ENCODE results near the gene STK36.
A peak's percentile ranks its signal among the peaks of the same experiment; 100 is the strongest.

The STK36 gene

GRCh38 chr2:218733171-218734021 is 61.5 kb downstream of the STK36 start:
- H3K4ac ChIP-seq (ENCODE audit: low read depth in 1 of 2, low read length in 2 of 2) = peak overlapping the region; percentile 27 to 87
- peak overlapping the region; percentile 22 for H4K91ac ChIP-seq (ENCODE audit: low read length)
- H3K4me1 ChIP-seq (ENCODE audit: control insufficient read depth, insufficient read depth, low read depth, low read length) = peaks cover 3% of the 10 kb centered on the region
- H2BK12ac ChIP-seq (ENCODE audit: low read length in 2 of 2) = peak overlapping the region; percentile 2 to 97
- H2BK15ac ChIP-seq (ENCODE audit: low read depth, poor library complexity, severe bottlenecking) = no peak overlapping the region
- 92% methylated on average over 5 of the region's 6 CpGs for WGBS
- no peak overlapping the region for H3K27ac ChIP-seq (ENCODE audit: low read length, poor library complexity, severe bottlenecking)
- no peak overlapping the region for H3K4me3 ChIP-seq (ENCODE audit: insufficient read depth in 1 of 2, low read depth in 1 of 2, low read length in 2 of 2)
- peak overlapping the region; percentile 23 for H2AK5ac ChIP-seq (ENCODE audit: low read length, severe bottlenecking)
- H3K27me3 ChIP-seq (ENCODE audit: control insufficient read depth in 1 of 2, insufficient read depth in 1 of 2, low read length in 2 of 2) = no peaks in the 10 kb centered on the region
- H2AFZ ChIP-seq (ENCODE audit: low read depth, low read length) = no peak overlapping the region
- no peak overlapping the region for H2BK120ac ChIP-seq (ENCODE audit: low read depth, low read length)
- peak overlapping the region; percentile 31 to 84 for H3K18ac ChIP-seq (ENCODE audit: low read depth in 1 of 2, low read length in 2 of 2)
- DNase-seq = peak; percentile 87
- H3K36me3 ChIP-seq (ENCODE audit: control insufficient read depth in 1 of 2, insufficient read depth in 2 of 2, low read depth in 1 of 2, low read length in 2 of 2) = peaks cover 15 to 16% of the 10 kb centered on the region in 2 experiments
- no peaks in the 10 kb centered on the region for H3K9me3 ChIP-seq (ENCODE audit: control insufficient read depth, low read length)
- no peak overlapping the region for H3K23ac ChIP-seq (ENCODE audit: low read length in 2 of 2)
- peak overlapping the region in 1 of 2 experiments; percentile 92 for H3K14ac ChIP-seq (ENCODE audit: low read length in 2 of 2)
- H2BK5ac ChIP-seq (ENCODE audit: low read depth, low read length, poor library complexity, severe bottlenecking) = no peak overlapping the region
- no peak overlapping the region for H4K8ac ChIP-seq (ENCODE audit: low read length)
- H3K9ac ChIP-seq (ENCODE audit: low read length) = peak overlapping the region; percentile 80
- peaks cover 34% of the 10 kb centered on the region for H3K79me1 ChIP-seq (replicated peaks; ENCODE audit: low read length, poor library complexity, severe bottlenecking)
- H3K4me2 ChIP-seq (ENCODE audit: low read length, poor library complexity, severe bottlenecking) = no peak overlapping the region

- 96% methylated on average over 8 of the region's 8 CpGs for WGBS
- peak overlapping the region in 1 of 2 experiments; percentile 76 for H3K18ac ChIP-seq (ENCODE audit: low read depth in 1 of 2, low read length in 2 of 2)
- peak; percentile 25 for DNase-seq
- peaks cover 37% of the 10 kb centered on the region for H3K79me1 ChIP-seq (replicated peaks; ENCODE audit: low read length, poor library complexity, severe bottlenecking)
- peaks cover 3% of the 10 kb centered on the region for H3K4me1 ChIP-seq (ENCODE audit: control insufficient read depth, insufficient read depth, low read depth, low read length)
- H3K4me2 ChIP-seq (ENCODE audit: low read length, poor library complexity, severe bottlenecking) = no peak overlapping the region
- no peak overlapping the region for H4K8ac ChIP-seq (ENCODE audit: low read length)
- H2BK120ac ChIP-seq (ENCODE audit: low read depth, low read length) = no peak overlapping the region
- H2BK5ac ChIP-seq (ENCODE audit: low read depth, low read length, poor library complexity, severe bottlenecking) = no peak overlapping the region
- no peak overlapping the region for H3K27ac ChIP-seq (ENCODE audit: low read length, poor library complexity, severe bottlenecking)
- no peaks in the 10 kb centered on the region for H3K27me3 ChIP-seq (ENCODE audit: control insufficient read depth in 1 of 2, insufficient read depth in 1 of 2, low read length in 2 of 2)
- peaks cover 21 to 23% of the 10 kb centered on the region in 2 experiments for H3K36me3 ChIP-seq (ENCODE audit: control insufficient read depth in 1 of 2, insufficient read depth in 2 of 2, low read depth in 1 of 2, low read length in 2 of 2)
- H3K23ac ChIP-seq (ENCODE audit: low read length in 2 of 2) = no peak overlapping the region
- H2BK12ac ChIP-seq (ENCODE audit: low read length in 2 of 2) = peak overlapping the region in 1 of 2 experiments; percentile 64
- peak overlapping the region in 1 of 2 experiments; percentile 72 for H3K4ac ChIP-seq (ENCODE audit: low read depth in 1 of 2, low read length in 2 of 2)
- no peak overlapping the region for H3K4me3 ChIP-seq (ENCODE audit: insufficient read depth in 1 of 2, low read depth in 1 of 2, low read length in 2 of 2)
- no peaks in the 10 kb centered on the region for H3K9me3 ChIP-seq (ENCODE audit: control insufficient read depth, low read length)
- H2BK15ac ChIP-seq (ENCODE audit: low read depth, poor library complexity, severe bottlenecking) = no peak overlapping the region
- H3K9ac ChIP-seq (ENCODE audit: low read length) = peak overlapping the region; percentile 9
- H2AFZ ChIP-seq (ENCODE audit: low read depth, low read length) = no peak overlapping the region
- H2AK5ac ChIP-seq (ENCODE audit: low read length, severe bottlenecking) = no peak overlapping the region
- peak overlapping the region in 1 of 2 experiments; percentile 76 for H3K14ac ChIP-seq (ENCODE audit: low read length in 2 of 2)
- H4K91ac ChIP-seq (ENCODE audit: low read length) = no peak overlapping the region
These were observed 62.5 kb downstream of the STK36 start for GRCh38 chr2:218734190-218734975.

- Histone ChIP-seq H3K23ac (ENCODE audit: low read length in 2 of 2) (no peak overlapping the region), H3K4me2 (ENCODE audit: low read length, poor library complexity, severe bottlenecking) (no peak overlapping the region), H2BK15ac (ENCODE audit: low read depth, poor library complexity, severe bottlenecking) (no peak overlapping the region), H4K8ac (ENCODE audit: low read length) (no peak overlapping the region), H3K9ac (ENCODE audit: low read length) (no peak overlapping the region), H3K4ac (ENCODE audit: low read depth in 1 of 2, low read length in 2 of 2) (no peak overlapping the region), H3K27me3 (ENCODE audit: control insufficient read depth in 1 of 2, insufficient read depth in 1 of 2, low read length in 2 of 2) (no peaks in the 10 kb centered on the region), H3K4me3 (ENCODE audit: insufficient read depth in 1 of 2, low read depth in 1 of 2, low read length in 2 of 2) (no peak overlapping the region), H4K91ac (ENCODE audit: low read length) (no peak overlapping the region), H3K18ac (ENCODE audit: low read depth in 1 of 2, low read length in 2 of 2) (no peak overlapping the region), H2BK12ac (ENCODE audit: low read length in 2 of 2) (no peak overlapping the region), H3K4me1 (ENCODE audit: control insufficient read depth, insufficient read depth, low read depth, low read length) (peaks cover 3% of the 10 kb centered on the region), H2AK5ac (ENCODE audit: low read length, severe bottlenecking) (no peak overlapping the region), H2BK5ac (ENCODE audit: low read depth, low read length, poor library complexity, severe bottlenecking) (no peak overlapping the region), H2BK120ac (ENCODE audit: low read depth, low read length) (no peak overlapping the region), H2AFZ (ENCODE audit: low read depth, low read length) (no peak overlapping the region), H3K14ac (ENCODE audit: low read length in 2 of 2) (no peak overlapping the region), H3K9me3 (ENCODE audit: control insufficient read depth, low read length) (no peaks in the 10 kb centered on the region), H3K79me1 (replicated peaks; ENCODE audit: low read length, poor library complexity, severe bottlenecking) (peaks cover 43% of the 10 kb centered on the region), H3K27ac (ENCODE audit: low read length, poor library complexity, severe bottlenecking) (no peak overlapping the region), H3K36me3 (ENCODE audit: control insufficient read depth in 1 of 2, insufficient read depth in 2 of 2, low read depth in 1 of 2, low read length in 2 of 2) (peaks cover 32 to 42% of the 10 kb centered on the region in 2 experiments)
- WGBS = 100% methylated on average over 1 of the region's 2 CpGs
- DNase-seq = no peak
These were observed 64.6 kb downstream of the STK36 start for GRCh38 chr2:218736531-218736930.

- Histone ChIP-seq H4K8ac (ENCODE audit: low read length) (no peak overlapping the region), H2AK5ac (ENCODE audit: low read length, severe bottlenecking) (no peak overlapping the region), H3K4me1 (ENCODE audit: control insufficient read depth, insufficient read depth, low read depth, low read length) (no peaks in the 10 kb centered on the region), H3K4ac (ENCODE audit: low read depth in 1 of 2, low read length in 2 of 2) (no peak overlapping the region), H3K23ac (ENCODE audit: low read length in 2 of 2) (no peak overlapping the region), H4K91ac (ENCODE audit: low read length) (no peak overlapping the region), H3K4me2 (ENCODE audit: low read length, poor library complexity, severe bottlenecking) (no peak overlapping the region), H3K4me3 (ENCODE audit: insufficient read depth in 1 of 2, low read depth in 1 of 2, low read length in 2 of 2) (no peak overlapping the region), H2BK12ac (ENCODE audit: low read length in 2 of 2) (no peak overlapping the region), H2BK5ac (ENCODE audit: low read depth, low read length, poor library complexity, severe bottlenecking) (no peak overlapping the region), H3K27ac (ENCODE audit: low read length, poor library complexity, severe bottlenecking) (no peak overlapping the region), H2BK120ac (ENCODE audit: low read depth, low read length) (no peak overlapping the region), H3K36me3 (ENCODE audit: control insufficient read depth in 1 of 2, insufficient read depth in 2 of 2, low read depth in 1 of 2, low read length in 2 of 2) (peaks cover 52 to 84% of the 10 kb centered on the region in 2 experiments), H3K18ac (ENCODE audit: low read depth in 1 of 2, low read length in 2 of 2) (no peak overlapping the region), H3K79me1 (replicated peaks; ENCODE audit: low read length, poor library complexity, severe bottlenecking) (peaks cover 28% of the 10 kb centered on the region), H3K9ac (ENCODE audit: low read length) (no peak overlapping the region), H3K14ac (ENCODE audit: low read length in 2 of 2) (no peak overlapping the region), H2BK15ac (ENCODE audit: low read depth, poor library complexity, severe bottlenecking) (no peak overlapping the region), H3K27me3 (ENCODE audit: control insufficient read depth in 1 of 2, insufficient read depth in 1 of 2, low read length in 2 of 2) (no peaks in the 10 kb centered on the region), H2AFZ (ENCODE audit: low read depth, low read length) (no peak overlapping the region), H3K9me3 (ENCODE audit: control insufficient read depth, low read length) (no peaks in the 10 kb centered on the region)
- no peak for DNase-seq
- WGBS = 92% methylated on average over 5 of the region's 6 CpGs
These were observed 71.2 kb downstream of the STK36 start for GRCh38 chr2:218743068-218743467.
